Suprapubic skin (tissue), 4 donors: Measurements from ENCODE around the gene DENND2A. TPM values are rescaled to one million over a fixed set of nuclear protein-coding genes. Genes with fewer than 3 reads are reported as not detected.
"Not testable (repeated sequence)": the region's sequence is repeated elsewhere in the genome, so short reads cannot be mapped to it uniquely, and the experiment has no call there.

Experiments
- DNase-seq, 2 donors: peaks; one replicate each; pipeline ENCODE4 v3.0.0-alpha.2; 2019; ENCODE audit warnings: low spot score in 2 of 2
- H3K27ac ChIP-seq: fragments of 200-600 bp; sonication (generic); one replicate; pipeline ENCODE4 v1.5.1; 2019
- H3K27me3 ChIP-seq: fragments of 200-600 bp; sonication (generic); one replicate; pipeline ENCODE4 v1.5.1; 2019
- H3K36me3 ChIP-seq: fragments of 200-600 bp; sonication (generic); one replicate; pipeline ENCODE4 v1.5.1; 2019
- H3K4me1 ChIP-seq: fragments of 200-600 bp; sonication (generic); one replicate; pipeline ENCODE4 v1.5.1; 2019
- H3K4me3 ChIP-seq: fragments of 200-600 bp; sonication (generic); one replicate; pipeline ENCODE4 v1.5.1; 2019; ENCODE audit warnings: mild to moderate bottlenecking
- H3K9me3 ChIP-seq: fragments of 200-600 bp; sonication (generic); one replicate; pipeline ENCODE4 v1.5.1; 2019
- EP300 ChIP-seq: sonication (generic); formaldehyde crosslinking; IDR thresholded peaks from one replicate; pipeline ENCODE4 v1.6.1; 2017; ENCODE audit warnings: antibody characterized with exemption
- POLR2A ChIP-seq, 2 donors: fragments of 450-650 bp; IDR thresholded peaks; one replicate each; pipeline ENCODE4 v1.6.1; 2017; ENCODE audit warnings: antibody characterized with exemption in 2 of 2, mild to moderate bottlenecking in 2 of 2, moderate library complexity in 2 of 2
- POLR2AphosphoS5 ChIP-seq, 3 donors: sonication (generic); formaldehyde crosslinking; IDR thresholded peaks; one replicate each; pipeline ENCODE4 v1.6.1; 2017; ENCODE audit warnings: antibody characterized with exemption in 3 of 3
- WGBS: methylation state at CpG from one replicate; pipeline ENCODE4 v1.1.5; 2018; 5-methylcytosine and 5-hydroxymethylcytosine counted together
- total RNA-seq, 4 donors: library from RNA; depleted of rRNA; stranded (reverse); fragments of >200 nt; gene quantifications; one replicate each; pipeline ENCODE4 v1.1.0, GENCODE V29; 2016
- TF ChIP-seq, protein P1 (sequence below), 2 donors: fragments of 200-600 bp in 1 of 2; fragments of 450-650 bp in 1 of 2; sonication (generic) in 1 of 2; IDR thresholded peaks; one replicate each; pipeline ENCODE4 v1.5.1; 2016 to 2019; ENCODE audit warnings: antibody characterized with exemption in 2 of 2, mild to moderate bottlenecking in 1 of 2, moderate library complexity in 1 of 2

Gene DENND2A
- total RNA-seq, 4 donors from 2014 or later: 0.99 to 5.1 (median 2.2) TPM

- peaks cover 4% of the 10 kb centered on the region for H3K36me3 ChIP-seq
- H3K27me3 ChIP-seq: no peaks in the 10 kb centered on the region
- no peak for DNase-seq
- peak overlapping the region; percentile 56 for H3K27ac ChIP-seq
- peaks cover 12% of the 10 kb centered on the region for H3K4me1 ChIP-seq
- no peak overlapping the region for H3K4me3 ChIP-seq
- H3K9me3 ChIP-seq: no peaks in the 10 kb centered on the region
- 78% methylated on average over 15 of the region's 15 CpGs for WGBS
- no peak for TF ChIP-seq POLR2A (IDR thresholded peaks at IDR 0.05)
Observed at GRCh38 chr7:140518370-140519006, 122.1 kb downstream of the DENND2A start.

DNA sequence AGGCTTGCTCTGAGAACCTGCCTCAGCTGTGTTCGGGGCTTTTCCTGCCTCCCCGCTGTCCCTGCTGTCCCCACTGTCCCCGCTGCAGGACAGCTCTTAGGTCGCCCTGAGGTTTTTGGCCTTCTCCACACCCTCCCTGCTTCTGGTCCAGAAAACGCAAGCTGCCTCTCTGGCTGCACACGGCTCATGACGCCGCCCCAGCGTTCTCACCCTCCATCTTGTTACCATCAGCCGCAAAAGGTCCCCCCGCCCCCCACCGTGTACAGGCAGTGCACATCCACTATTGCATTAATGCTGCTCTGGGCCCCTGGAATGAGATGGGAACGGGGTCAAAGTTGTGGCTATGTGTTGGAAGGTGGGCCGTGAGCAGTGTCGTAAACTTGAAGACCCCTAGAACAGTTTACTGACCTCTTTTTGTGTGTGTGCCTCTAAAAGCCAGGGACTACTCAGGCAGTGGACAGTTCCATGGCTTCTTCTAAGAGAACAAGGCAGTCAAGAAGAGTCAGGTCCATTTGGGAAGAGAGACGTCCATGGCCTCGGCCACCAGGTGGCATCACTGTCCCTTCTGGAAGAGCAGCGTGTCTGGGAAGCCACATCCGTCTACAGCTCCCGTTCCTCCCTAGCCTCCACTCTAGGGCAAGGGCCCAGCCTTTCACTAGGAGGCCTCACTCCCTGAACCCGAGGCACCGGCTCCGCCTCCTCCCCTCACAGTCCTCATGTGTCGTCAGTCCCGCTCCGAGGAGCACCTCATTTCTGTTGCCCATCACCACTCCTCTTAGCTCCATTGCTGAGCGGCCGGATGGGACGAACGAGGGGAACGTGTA, 122.9 kb downstream of the DENND2A start:
- WGBS: 50% methylated on average over 31 of the region's 31 CpGs
- TF ChIP-seq EP300: no peak
- TF ChIP-seq, protein P1, sequence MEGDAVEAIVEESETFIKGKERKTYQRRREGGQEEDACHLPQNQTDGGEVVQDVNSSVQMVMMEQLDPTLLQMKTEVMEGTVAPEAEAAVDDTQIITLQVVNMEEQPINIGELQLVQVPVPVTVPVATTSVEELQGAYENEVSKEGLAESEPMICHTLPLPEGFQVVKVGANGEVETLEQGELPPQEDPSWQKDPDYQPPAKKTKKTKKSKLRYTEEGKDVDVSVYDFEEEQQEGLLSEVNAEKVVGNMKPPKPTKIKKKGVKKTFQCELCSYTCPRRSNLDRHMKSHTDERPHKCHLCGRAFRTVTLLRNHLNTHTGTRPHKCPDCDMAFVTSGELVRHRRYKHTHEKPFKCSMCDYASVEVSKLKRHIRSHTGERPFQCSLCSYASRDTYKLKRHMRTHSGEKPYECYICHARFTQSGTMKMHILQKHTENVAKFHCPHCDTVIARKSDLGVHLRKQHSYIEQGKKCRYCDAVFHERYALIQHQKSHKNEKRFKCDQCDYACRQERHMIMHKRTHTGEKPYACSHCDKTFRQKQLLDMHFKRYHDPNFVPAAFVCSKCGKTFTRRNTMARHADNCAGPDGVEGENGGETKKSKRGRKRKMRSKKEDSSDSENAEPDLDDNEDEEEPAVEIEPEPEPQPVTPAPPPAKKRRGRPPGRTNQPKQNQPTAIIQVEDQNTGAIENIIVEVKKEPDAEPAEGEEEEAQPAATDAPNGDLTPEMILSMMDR (IDR thresholded peaks at IDR 0.05): peak; percentile 58 to 79
- no peak for TF ChIP-seq POLR2A (IDR thresholded peaks at IDR 0.05)
- TF ChIP-seq POLR2AphosphoS5 (IDR thresholded peaks at IDR 0.05): peak in 1 of 3 donors; percentile 38
- Histone ChIP-seq H3K27me3 (no peaks in the 10 kb centered on the region), H3K4me3 (no peak overlapping the region), H3K4me1 (peaks cover 12% of the 10 kb centered on the region), H3K9me3 (no peaks in the 10 kb centered on the region), H3K27ac (peak overlapping the region; percentile 56), H3K36me3 (peaks cover 4% of the 10 kb centered on the region)
- peak; percentile 91 to 92 for DNase-seq

GRCh38 chr7:140512317-140513000, 128.2 kb downstream of the DENND2A start:
- no peaks in the 10 kb centered on the region for H3K4me1 ChIP-seq
- TF ChIP-seq POLR2AphosphoS5 (IDR thresholded peaks at IDR 0.05) (no peak), POLR2A (IDR thresholded peaks at IDR 0.05) (no peak)
- no peak for DNase-seq
- H3K9me3 ChIP-seq: no peaks in the 10 kb centered on the region
- H3K27ac ChIP-seq: no peak overlapping the region
- H3K36me3 ChIP-seq: no peaks in the 10 kb centered on the region
- no peak overlapping the region for H3K4me3 ChIP-seq
- WGBS: 30% methylated on average over 9 of the region's 9 CpGs
- no peaks in the 10 kb centered on the region for H3K27me3 ChIP-seq

DNA sequence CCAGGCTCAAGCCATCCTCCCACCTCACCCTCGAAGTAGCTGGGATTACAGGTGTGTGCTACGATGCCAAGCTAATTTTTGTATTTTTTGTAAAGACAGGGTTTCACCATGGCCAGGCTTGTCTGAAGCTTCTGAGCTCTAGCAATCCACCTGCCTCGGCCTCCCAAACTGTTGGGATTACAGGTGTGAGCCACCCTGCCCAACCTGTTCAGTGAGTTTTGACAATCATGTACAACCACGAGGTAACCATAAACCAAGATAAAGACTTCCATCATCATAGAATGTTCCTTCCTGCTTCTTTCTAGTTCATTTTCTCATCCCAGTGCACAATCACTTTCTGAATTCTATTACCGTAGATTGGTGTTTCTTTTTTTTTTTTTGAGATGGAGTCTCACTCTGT, 130.8 kb downstream of the DENND2A start:
- Histone ChIP-seq H3K4me1 (no peaks in the 10 kb centered on the region), H3K36me3 (no peaks in the 10 kb centered on the region), H3K27me3 (no peaks in the 10 kb centered on the region), H3K4me3 (no peak overlapping the region), H3K27ac (no peak overlapping the region), H3K9me3 (no peaks in the 10 kb centered on the region)
- 80% methylated on average over 4 of the region's 5 CpGs for WGBS
- no peak for DNase-seq
- TF ChIP-seq, protein P1 (IDR thresholded peaks at IDR 0.05): no peak
- TF ChIP-seq POLR2A (IDR thresholded peaks at IDR 0.05) (no peak), EP300 (no peak), POLR2AphosphoS5 (IDR thresholded peaks at IDR 0.05) (no peak)

GRCh38 chr7:140507556-140507955, 133.1 kb downstream of the DENND2A start:
- DNase-seq, H3K4me3 ChIP-seq, H3K9me3 ChIP-seq, H3K27me3 ChIP-seq, H3K27ac ChIP-seq, H3K4me1 ChIP-seq, H3K36me3 ChIP-seq: not testable (repeated sequence)
- WGBS: 76% methylated on average over 6 of the region's 6 CpGs

GRCh38 chr7:140506788-140507464, 133.7 kb downstream of the DENND2A start:
- Histone ChIP-seq H3K36me3 (no peaks in the 10 kb centered on the region), H3K4me1 (no peaks in the 10 kb centered on the region), H3K4me3 (no peak overlapping the region), H3K9me3 (no peaks in the 10 kb centered on the region), H3K27me3 (no peaks in the 10 kb centered on the region), H3K27ac (no peak overlapping the region)
- WGBS: 59% methylated on average over 4 of the region's 5 CpGs
- DNase-seq: no peak
- TF ChIP-seq POLR2A (IDR thresholded peaks at IDR 0.05) (no peak), POLR2AphosphoS5 (IDR thresholded peaks at IDR 0.05) (no peak), EP300 (no peak)
- TF ChIP-seq, protein P1 (IDR thresholded peaks at IDR 0.05): no peak
